SK-N-SH (cell line): ENCODE measurements around the gene DLG2. TPM values are rescaled to one million over a fixed set of nuclear protein-coding genes. Genes with fewer than 3 reads are reported as not detected.

Experiments used
- CTCF ChIA-PET: fragments of 300-600, 350-600 bp; formaldehyde crosslinking; extraction: SDS; loops from one replicate; lab custom pipeline; 2021; lab: Yijun Ruan, JAX
- POLR2A ChIA-PET: fragments of 350-600 bp; sonication (Branson Sonifier 250); formaldehyde crosslinking; extraction: SDS; loops from one replicate; lab custom pipeline; 2020; ENCODE audit warnings: antibody characterized with exemption, inconsistent platforms; lab: Yijun Ruan, JAX
- DNase-seq: peaks from one replicate; pipeline ENCODE4 v3.0.0; 2012
- H2AFZ ChIP-seq: fragments of 200-600 bp; sonication (generic); 2 replicates; pipeline ENCODE4 v1.8.1; 2016; ENCODE audit warnings: antibody characterized with exemption, mild to moderate bottlenecking, low read depth
- H3F3A ChIP-seq: fragments of 200-600 bp; sonication (generic); replicated peaks from 2 replicates; pipeline ENCODE3; 2016; ENCODE audit warnings: antibody characterized with exemption, mild to moderate bottlenecking; ENCODE audit not compliant: insufficient read depth
- H3K27ac ChIP-seq, 2 experiments: fragments of 200-500 bp in 1 of 2; fragments of 200-600 bp in 1 of 2; sonication (Bioruptor generic) in 1 of 2; sonication (generic), shearing (Covaris generic) in 1 of 2; 2 replicates each; pipeline versions ENCODE4 v1.5.1 to v1.6.1; 2014 to 2016; ENCODE audit warnings: low read depth in 2 of 2, inconsistent platforms in 1 of 2, low read length in 1 of 2, mild to moderate bottlenecking in 1 of 2, mixed read lengths in 1 of 2
- H3K27me3 ChIP-seq: fragments of 200-600 bp; sonication (generic), shearing (Covaris generic); 2 replicates; pipeline ENCODE4 v1.6.1; 2016; ENCODE audit warnings: mixed run types; ENCODE audit not compliant: insufficient read depth
- H3K36me3 ChIP-seq, 2 experiments: fragments of 200-500 bp in 1 of 2; fragments of 200-600 bp in 1 of 2; sonication (Bioruptor generic) in 1 of 2; sonication (generic) in 1 of 2; replicated peaks in 1 of 2; 2 replicates each; pipeline versions ENCODE3 to v1.5.1; 2014 to 2016; ENCODE audit warnings: low read length in 1 of 2, mild to moderate bottlenecking in 1 of 2; ENCODE audit not compliant: insufficient read depth in 2 of 2, control insufficient read depth in 1 of 2
- H3K4me1 ChIP-seq, 2 experiments: fragments of 200-500 bp in 1 of 2; fragments of 200-600 bp in 1 of 2; sonication (Bioruptor generic) in 1 of 2; sonication (generic), shearing (Covaris generic) in 1 of 2; 2 replicates each; pipeline versions ENCODE4 v1.5.1 to v1.6.1; 2014 to 2016; ENCODE audit warnings: low read depth in 1 of 2, low read length in 1 of 2, mixed run types in 1 of 2; ENCODE audit not compliant: insufficient read depth in 2 of 2, control insufficient read depth in 1 of 2
- H3K4me2 ChIP-seq: fragments of 200-600 bp; sonication (generic), shearing (Covaris generic); 2 replicates; pipeline ENCODE4 v1.6.1; 2017; ENCODE audit warnings: mixed run types
- H3K4me3 ChIP-seq, 2 experiments: fragments of 200-500 bp in 1 of 2; fragments of 200-600 bp in 1 of 2; sonication (Bioruptor generic) in 1 of 2; sonication (generic), shearing (Covaris generic) in 1 of 2; 2 replicates each; pipeline versions ENCODE4 v1.5.1 to v1.8.1; 2014 to 2016; ENCODE audit warnings: low read depth in 2 of 2, inconsistent platforms in 1 of 2, low read length in 1 of 2, mild to moderate bottlenecking in 1 of 2, mixed read lengths in 1 of 2, moderate library complexity in 1 of 2
- H3K79me2 ChIP-seq: fragments of 200-600 bp; sonication (generic); 2 replicates; pipeline ENCODE4 v1.8.1; 2017; ENCODE audit warnings: mild to moderate bottlenecking; ENCODE audit not compliant: insufficient read depth
- H3K9ac ChIP-seq: fragments of 200-600 bp; sonication (generic); 2 replicates; pipeline ENCODE4 v1.6.1; 2017; ENCODE audit warnings: mixed run types
- H3K9me2 ChIP-seq: fragments of 200-600 bp; sonication (generic); 2 replicates; pipeline ENCODE4 v1.6.1; 2017; ENCODE audit warnings: mixed run types
- H3K9me3 ChIP-seq: fragments of 200-600 bp; sonication (generic); 2 replicates; pipeline ENCODE4 v1.6.1; 2017; ENCODE audit warnings: mixed run types, mild to moderate bottlenecking, moderate library complexity
- H4K20me1 ChIP-seq: fragments of 200-600 bp; sonication (generic); 2 replicates; pipeline ENCODE4 v1.6.1; 2017; ENCODE audit warnings: mild to moderate bottlenecking, mixed run types; ENCODE audit not compliant: insufficient read depth
- CHD2 ChIP-seq: fragments of 150-350 bp; IDR thresholded peaks from 2 replicates; pipeline ENCODE4 v1.6.1; 2018; ENCODE audit warnings: low read length; ENCODE audit not compliant: partially characterized antibody
- FOSL2 ChIP-seq: IDR thresholded peaks from 2 replicates; pipeline ENCODE4 v1.4.0; 2012; ENCODE audit warnings: low read depth, mild to moderate bottlenecking, moderate library complexity, borderline replicate concordance
- FOXJ3 ChIP-seq: sonication (generic); formaldehyde crosslinking; IDR thresholded peaks from 2 replicates; pipeline ENCODE4 v1.5.1; 2020; ENCODE audit warnings: mild to moderate bottlenecking, missing genetic modification reagents
- GABPA ChIP-seq: IDR thresholded peaks from 2 replicates; pipeline ENCODE4 v1.4.0; 2012; ENCODE audit warnings: low read depth, mild to moderate bottlenecking
- MXI1 ChIP-seq: IDR thresholded peaks from 2 replicates; pipeline ENCODE4 v1.6.1; 2012; ENCODE audit warnings: mild to moderate bottlenecking, low read depth, low read length, improper control_type of control experiment
- NFIC ChIP-seq: IDR thresholded peaks from 2 replicates; pipeline ENCODE4 v1.4.0; 2012; ENCODE audit warnings: borderline replicate concordance
- NRF1 ChIP-seq: IDR thresholded peaks from 2 replicates; pipeline ENCODE4 v1.6.1; 2012; ENCODE audit warnings: low read depth, mild to moderate bottlenecking, low read length
- SIN3A ChIP-seq: IDR thresholded peaks from 2 replicates; pipeline ENCODE4 v1.6.1; 2012; ENCODE audit warnings: low read depth, mild to moderate bottlenecking, low read length, moderate library complexity, borderline replicate concordance
- TCF12 ChIP-seq: IDR thresholded peaks from 2 replicates; pipeline ENCODE4 v1.4.0; 2012
- TEAD4 ChIP-seq: IDR thresholded peaks from 2 replicates; pipeline ENCODE4 v1.4.0; 2012; ENCODE audit warnings: mild to moderate bottlenecking, borderline replicate concordance; ENCODE audit not compliant: insufficient read depth
- YY1 ChIP-seq: IDR thresholded peaks from 2 replicates; pipeline ENCODE4 v1.4.0; 2012; ENCODE audit warnings: low read depth, mild to moderate bottlenecking
- WGBS: methylation state at CpG from one replicate; pipeline ENCODE4 v1.1.6; 2017; ENCODE audit warnings: low lambda C conversion rate; 5-methylcytosine and 5-hydroxymethylcytosine counted together
- polyA plus RNA-seq, 3 experiments: library from polyadenylated mRNA; depleted of rRNA; stranded (reverse); fragments of >200 nt; gene quantifications; 2 replicates each; pipeline ENCODE4 v1.2.3, GENCODE V29; 2012
- TF ChIP-seq, protein P1 (sequence below): IDR thresholded peaks from 2 replicates; pipeline ENCODE4 v1.4.0; 2012; ENCODE audit warnings: low read depth, borderline replicate concordance
- TF ChIP-seq, protein P2 (sequence below): IDR thresholded peaks from 2 replicates; pipeline ENCODE4 v1.6.1; 2012; ENCODE audit warnings: mild to moderate bottlenecking, low read depth, low read length, moderate library complexity
- TF ChIP-seq, protein P3 (sequence below): fragments of 200-600 bp; sonication (generic); IDR thresholded peaks from 2 replicates; pipeline ENCODE4 v1.6.1; 2017; ENCODE audit warnings: antibody characterized with exemption, mild to moderate bottlenecking, moderate library complexity

The DLG2 gene
- polyA plus RNA-seq, 1 of the 3 experiments (the other 2 are of a cell fraction), result 0.21 TPM

DNA sequence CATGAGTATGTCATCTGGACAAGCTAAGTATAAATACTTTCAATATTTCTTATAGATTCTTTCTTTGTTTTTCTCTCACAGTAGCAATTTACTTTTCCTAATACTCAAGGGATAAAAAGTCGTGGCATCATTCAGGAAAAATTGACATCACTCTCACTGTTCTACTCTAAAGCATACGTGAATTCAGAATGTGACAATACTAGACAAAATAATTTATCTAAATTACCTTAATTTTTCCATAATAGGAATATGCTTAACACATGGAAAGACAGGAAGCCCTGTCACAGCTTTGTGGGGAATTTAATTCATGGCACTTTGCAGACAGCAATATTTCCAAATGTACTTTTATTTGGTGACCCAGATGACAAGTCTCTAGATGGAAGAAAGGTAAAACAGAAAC lies 394.6 kb downstream of the DLG2 start:
- Histone ChIP-seq H3F3A (no peaks in the 10 kb centered on the region), H4K20me1 (no peaks in the 10 kb centered on the region), H2AFZ (no peak overlapping the region), H3K9me3 (no peaks in the 10 kb centered on the region), H3K4me2 (no peak overlapping the region), H3K9ac (no peak overlapping the region), H3K4me1 (no peaks in the 10 kb centered on the region), H3K9me2 (no peaks in the 10 kb centered on the region), H3K4me3 (no peak overlapping the region), H3K27me3 (no peaks in the 10 kb centered on the region), H3K79me2 (no peaks in the 10 kb centered on the region), H3K27ac (no peak overlapping the region), H3K36me3 (no peaks in the 10 kb centered on the region)
- ChIA-PET POLR2A (no interaction called here), CTCF (no interaction called here)
- TF ChIP-seq YY1, result no peak
- TF ChIP-seq, protein P1, sequence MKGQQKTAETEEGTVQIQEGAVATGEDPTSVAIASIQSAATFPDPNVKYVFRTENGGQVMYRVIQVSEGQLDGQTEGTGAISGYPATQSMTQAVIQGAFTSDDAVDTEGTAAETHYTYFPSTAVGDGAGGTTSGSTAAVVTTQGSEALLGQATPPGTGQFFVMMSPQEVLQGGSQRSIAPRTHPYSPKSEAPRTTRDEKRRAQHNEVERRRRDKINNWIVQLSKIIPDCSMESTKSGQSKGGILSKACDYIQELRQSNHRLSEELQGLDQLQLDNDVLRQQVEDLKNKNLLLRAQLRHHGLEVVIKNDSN, result no peak
- no peak for TF ChIP-seq NRF1
- TF ChIP-seq FOXJ3 (CRISPR knock-in tag), result no peak
- no peak for TF ChIP-seq GABPA
- TF ChIP-seq, protein P2, sequence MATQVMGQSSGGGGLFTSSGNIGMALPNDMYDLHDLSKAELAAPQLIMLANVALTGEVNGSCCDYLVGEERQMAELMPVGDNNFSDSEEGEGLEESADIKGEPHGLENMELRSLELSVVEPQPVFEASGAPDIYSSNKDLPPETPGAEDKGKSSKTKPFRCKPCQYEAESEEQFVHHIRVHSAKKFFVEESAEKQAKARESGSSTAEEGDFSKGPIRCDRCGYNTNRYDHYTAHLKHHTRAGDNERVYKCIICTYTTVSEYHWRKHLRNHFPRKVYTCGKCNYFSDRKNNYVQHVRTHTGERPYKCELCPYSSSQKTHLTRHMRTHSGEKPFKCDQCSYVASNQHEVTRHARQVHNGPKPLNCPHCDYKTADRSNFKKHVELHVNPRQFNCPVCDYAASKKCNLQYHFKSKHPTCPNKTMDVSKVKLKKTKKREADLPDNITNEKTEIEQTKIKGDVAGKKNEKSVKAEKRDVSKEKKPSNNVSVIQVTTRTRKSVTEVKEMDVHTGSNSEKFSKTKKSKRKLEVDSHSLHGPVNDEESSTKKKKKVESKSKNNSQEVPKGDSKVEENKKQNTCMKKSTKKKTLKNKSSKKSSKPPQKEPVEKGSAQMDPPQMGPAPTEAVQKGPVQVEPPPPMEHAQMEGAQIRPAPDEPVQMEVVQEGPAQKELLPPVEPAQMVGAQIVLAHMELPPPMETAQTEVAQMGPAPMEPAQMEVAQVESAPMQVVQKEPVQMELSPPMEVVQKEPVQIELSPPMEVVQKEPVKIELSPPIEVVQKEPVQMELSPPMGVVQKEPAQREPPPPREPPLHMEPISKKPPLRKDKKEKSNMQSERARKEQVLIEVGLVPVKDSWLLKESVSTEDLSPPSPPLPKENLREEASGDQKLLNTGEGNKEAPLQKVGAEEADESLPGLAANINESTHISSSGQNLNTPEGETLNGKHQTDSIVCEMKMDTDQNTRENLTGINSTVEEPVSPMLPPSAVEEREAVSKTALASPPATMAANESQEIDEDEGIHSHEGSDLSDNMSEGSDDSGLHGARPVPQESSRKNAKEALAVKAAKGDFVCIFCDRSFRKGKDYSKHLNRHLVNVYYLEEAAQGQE, result no peak
- TF ChIP-seq, protein P3, sequence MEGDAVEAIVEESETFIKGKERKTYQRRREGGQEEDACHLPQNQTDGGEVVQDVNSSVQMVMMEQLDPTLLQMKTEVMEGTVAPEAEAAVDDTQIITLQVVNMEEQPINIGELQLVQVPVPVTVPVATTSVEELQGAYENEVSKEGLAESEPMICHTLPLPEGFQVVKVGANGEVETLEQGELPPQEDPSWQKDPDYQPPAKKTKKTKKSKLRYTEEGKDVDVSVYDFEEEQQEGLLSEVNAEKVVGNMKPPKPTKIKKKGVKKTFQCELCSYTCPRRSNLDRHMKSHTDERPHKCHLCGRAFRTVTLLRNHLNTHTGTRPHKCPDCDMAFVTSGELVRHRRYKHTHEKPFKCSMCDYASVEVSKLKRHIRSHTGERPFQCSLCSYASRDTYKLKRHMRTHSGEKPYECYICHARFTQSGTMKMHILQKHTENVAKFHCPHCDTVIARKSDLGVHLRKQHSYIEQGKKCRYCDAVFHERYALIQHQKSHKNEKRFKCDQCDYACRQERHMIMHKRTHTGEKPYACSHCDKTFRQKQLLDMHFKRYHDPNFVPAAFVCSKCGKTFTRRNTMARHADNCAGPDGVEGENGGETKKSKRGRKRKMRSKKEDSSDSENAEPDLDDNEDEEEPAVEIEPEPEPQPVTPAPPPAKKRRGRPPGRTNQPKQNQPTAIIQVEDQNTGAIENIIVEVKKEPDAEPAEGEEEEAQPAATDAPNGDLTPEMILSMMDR, result no peak
- TF ChIP-seq TCF12, result no peak
- TF ChIP-seq FOSL2, result no peak
- no peak for TF ChIP-seq MXI1
- TF ChIP-seq SIN3A, result no peak
- no peak for TF ChIP-seq TEAD4
- TF ChIP-seq CHD2, result no peak
- TF ChIP-seq NFIC, result no peak
- no peak for DNase-seq
- 1% methylated on average over 2 of the region's 2 CpGs for WGBS
